GM12874 (cell line): ENCODE measurements around the gene ASPSCR1.

Experiments used
- TF ChIP-seq, protein P1 (sequence below): IDR thresholded peaks from 2 replicates; pipeline ENCODE4 v1.5.1; 2011; ENCODE audit warnings: low read depth, mild to moderate bottlenecking, control low read depth, low read length, moderate library complexity; ENCODE audit not compliant: insufficient read depth

Gene ASPSCR1

DNA sequence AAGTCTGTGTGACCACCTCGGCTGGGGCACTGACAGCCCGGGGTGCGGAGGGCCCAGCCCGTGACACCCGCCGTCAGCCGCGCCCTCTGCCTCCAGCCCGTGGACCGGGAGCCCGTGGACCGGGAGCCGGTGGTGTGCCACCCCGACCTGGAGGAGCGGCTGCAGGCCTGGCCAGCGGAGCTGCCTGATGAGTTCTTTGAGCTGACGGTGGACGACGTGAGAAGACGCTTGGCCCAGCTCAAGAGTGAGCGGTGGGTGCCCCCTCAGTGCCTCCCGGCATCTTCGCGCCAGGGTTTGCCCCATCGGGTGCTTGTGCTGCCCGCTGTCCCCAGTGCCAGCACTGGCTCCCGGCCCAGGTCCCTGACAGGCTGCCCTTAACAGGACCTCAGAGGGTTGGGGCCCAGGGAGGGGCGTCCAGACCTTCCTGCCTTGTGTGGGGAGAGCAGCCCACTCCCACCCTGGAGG is 31.5 kb downstream of the ASPSCR1 start:
- TF ChIP-seq, protein P1, sequence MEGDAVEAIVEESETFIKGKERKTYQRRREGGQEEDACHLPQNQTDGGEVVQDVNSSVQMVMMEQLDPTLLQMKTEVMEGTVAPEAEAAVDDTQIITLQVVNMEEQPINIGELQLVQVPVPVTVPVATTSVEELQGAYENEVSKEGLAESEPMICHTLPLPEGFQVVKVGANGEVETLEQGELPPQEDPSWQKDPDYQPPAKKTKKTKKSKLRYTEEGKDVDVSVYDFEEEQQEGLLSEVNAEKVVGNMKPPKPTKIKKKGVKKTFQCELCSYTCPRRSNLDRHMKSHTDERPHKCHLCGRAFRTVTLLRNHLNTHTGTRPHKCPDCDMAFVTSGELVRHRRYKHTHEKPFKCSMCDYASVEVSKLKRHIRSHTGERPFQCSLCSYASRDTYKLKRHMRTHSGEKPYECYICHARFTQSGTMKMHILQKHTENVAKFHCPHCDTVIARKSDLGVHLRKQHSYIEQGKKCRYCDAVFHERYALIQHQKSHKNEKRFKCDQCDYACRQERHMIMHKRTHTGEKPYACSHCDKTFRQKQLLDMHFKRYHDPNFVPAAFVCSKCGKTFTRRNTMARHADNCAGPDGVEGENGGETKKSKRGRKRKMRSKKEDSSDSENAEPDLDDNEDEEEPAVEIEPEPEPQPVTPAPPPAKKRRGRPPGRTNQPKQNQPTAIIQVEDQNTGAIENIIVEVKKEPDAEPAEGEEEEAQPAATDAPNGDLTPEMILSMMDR: no peak

DNA sequence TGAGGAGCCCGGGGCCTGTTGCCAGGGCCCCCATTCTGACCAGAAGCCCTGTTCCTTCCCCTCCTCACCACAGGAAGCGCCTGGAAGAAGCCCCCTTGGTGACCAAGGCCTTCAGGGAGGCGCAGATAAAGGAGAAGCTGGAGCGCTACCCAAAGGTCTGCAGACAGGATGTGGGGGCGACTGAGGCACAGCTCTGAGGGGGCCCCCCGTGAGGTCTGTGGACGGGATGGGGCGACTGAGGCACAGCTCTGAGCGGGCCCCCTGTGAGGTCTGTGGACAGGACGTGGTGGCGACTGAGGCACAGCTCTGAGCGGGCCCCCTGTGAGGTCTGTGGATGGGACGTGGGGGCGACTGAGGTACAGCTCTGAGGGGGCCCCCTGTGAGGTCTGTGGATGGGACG is 32.0 kb downstream of the ASPSCR1 start:
- TF ChIP-seq, protein P1: no peak

DNA sequence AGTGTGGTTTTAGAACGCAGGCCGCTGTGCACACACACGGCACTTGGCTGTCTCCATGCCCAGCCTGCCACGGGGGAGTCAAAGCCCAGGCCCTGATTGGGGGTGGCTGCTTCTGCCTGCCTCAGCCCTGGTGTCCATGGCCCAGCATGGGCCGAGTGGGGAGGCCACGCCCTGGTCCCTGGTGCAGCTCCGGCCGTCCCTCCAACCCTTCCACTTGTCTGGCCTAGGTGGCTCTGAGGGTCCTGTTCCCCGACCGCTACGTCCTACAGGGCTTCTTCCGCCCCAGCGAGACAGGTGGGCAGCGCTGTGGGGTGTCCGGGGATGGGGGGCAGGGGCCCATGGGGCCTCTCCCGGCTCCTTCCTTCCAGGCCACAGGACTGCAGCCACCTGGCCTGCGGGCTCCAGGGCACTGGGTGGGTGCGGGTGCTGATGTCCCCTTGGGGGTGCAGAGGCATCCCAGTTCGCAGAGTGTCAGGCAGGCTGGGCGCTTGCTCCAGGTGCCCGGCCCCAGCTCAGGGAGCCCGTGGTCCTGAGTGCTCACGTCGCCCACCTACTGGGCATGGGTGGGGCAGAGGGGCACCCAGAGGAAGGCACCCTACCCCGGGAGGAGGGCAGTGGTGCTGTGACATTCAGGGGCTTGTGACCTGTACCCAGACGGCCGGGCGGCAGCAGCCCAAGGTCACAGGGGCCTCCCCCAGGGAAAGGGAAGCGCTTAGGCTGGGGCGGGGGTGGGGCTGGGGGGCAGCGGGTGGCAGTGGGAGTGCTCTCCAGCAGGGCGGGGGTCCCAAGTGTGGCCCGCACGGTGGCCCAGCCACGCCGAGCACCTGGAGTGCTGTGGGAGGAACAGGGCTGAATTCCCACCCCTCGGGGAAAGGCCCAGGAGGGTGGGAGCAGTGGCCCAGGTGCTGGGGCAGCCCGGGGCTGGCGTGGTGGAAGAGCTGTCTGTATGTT is 33.4 kb downstream of the ASPSCR1 start:
- TF ChIP-seq, protein P1: no peak

- TF ChIP-seq, protein P1: no peak
Measured at GRCh38 chr17:82011617-82012187, 34.3 kb downstream of the ASPSCR1 start.

- TF ChIP-seq, protein P1: no peak
Measured at GRCh38 chr17:82012261-82012639, 34.8 kb downstream of the ASPSCR1 start.

GRCh38 chr17:82012640-82013295 is 35.3 kb downstream of the ASPSCR1 start:
- TF ChIP-seq, protein P1: no peak

DNA sequence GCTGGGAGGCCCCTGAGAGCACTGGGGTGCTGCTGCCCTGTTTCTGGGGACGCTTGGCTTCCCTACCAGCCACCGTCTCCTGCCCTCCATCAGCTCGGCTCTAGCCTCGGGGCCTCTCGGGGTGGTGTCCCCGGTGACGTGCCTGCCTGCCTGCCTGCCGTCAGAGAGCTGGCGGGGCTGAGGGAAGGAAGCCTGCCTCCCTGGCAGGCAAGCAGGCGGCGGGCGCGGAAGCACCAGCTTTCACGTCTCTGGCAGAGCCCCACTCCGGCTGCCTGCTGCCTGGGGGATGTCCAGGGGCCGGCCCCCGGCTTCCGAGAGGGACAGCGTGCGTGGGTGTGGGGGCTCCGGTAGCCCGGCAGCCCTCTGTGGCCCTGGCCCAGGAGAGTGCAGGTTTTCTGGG is 35.9 kb downstream of the ASPSCR1 start:
- TF ChIP-seq, protein P1: no peak
